Erythroblast (primary cell): ENCODE measurements around the gene RAI14.
"Not testable (repeated sequence)": the region's sequence is repeated elsewhere in the genome, so short reads cannot be mapped to it uniquely, and the experiment has no call there.

Experiments used
- DNase-seq, 2 experiments: peaks; one replicate each; lab custom pipeline; 2025; lab: John Stamatoyannopoulos, UW
- GATA1 ChIP-seq: IDR thresholded peaks from 2 replicates; pipeline ENCODE4 v1.6.1; 2011; ENCODE audit warnings: low read depth, mild to moderate bottlenecking, control low read depth, low read length, moderate library complexity
- POLR2A ChIP-seq: IDR thresholded peaks from 2 replicates; pipeline ENCODE4 v1.6.1; 2011; ENCODE audit warnings: mild to moderate bottlenecking, low read length

Gene RAI14

GRCh38 chr5:34826347-34826746, 170.2 kb downstream of the RAI14 start:
- DNase-seq: no peak
- TF ChIP-seq POLR2A: no peak

DNA sequence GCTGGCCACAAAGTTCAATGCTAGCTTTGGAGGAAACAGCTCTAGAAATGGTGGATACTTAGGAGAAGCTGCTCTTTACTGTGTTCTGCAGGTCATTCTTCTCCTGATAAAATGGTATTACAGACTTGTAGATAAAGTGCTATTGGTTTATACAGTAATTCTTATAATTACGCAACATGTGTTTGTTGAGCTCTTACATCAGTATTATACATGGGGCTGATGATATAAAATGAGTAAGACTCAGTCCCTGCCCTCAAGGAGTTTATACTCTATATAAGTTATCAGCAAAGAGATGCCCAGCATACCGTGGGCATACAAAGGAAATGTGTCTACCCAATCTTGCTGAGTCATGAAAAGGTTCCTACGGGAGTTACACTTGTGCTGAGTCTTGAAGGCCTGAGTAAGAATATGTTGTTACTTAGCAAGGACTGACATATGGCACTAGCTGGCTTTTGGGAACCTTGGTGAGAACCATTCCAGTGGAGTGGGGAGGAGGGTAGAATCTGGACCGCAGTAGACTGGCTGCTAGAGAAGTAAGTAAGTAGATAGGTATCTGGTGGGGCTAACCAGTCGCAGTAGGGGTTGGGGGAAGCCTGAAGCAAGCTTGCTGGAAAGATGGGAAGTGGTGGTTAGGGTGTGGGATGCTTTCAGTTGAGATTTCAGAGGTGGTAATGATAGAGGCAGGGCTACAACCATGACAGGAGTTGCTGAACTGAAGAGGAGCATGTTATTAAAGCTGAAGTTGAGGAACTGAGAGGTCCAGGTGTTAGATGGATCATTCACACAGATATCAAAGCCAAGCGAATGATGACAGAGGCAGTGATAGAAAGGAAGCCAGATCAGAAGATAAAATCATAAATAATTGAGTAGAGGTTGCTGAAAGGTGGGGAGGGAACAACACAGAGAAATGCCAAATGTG, 171.7 kb downstream of the RAI14 start:
- no peak for DNase-seq

DNA sequence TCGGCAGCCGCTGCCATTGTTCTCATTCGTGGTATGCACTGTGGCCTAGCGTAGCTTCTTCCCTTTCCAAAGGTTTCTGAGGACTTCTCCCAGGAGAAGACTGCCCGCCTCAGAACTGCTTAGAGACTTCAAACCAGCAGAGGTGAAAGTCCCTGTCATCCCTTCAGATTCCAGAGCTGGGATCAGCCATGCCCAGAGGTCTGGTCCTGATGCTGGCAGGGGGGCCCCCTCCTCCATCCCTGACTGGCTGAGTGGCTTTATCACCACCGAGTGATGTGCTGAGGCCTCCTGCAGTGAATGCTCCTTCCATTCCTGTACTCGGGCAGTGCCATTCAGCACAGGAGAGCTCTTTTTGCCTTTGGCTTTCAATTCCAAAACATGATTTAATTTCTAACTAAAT, 174.7 kb downstream of the RAI14 start:
- not testable (repeated sequence) for DNase-seq

More for the DNA sequence above, 171.7 kb downstream of the RAI14 start:
- no peak for TF ChIP-seq GATA1
- no peak for TF ChIP-seq POLR2A

GRCh38 chr5:34831303-34831702, 175.2 kb downstream of the RAI14 start:
- DNase-seq: no peak

DNA sequence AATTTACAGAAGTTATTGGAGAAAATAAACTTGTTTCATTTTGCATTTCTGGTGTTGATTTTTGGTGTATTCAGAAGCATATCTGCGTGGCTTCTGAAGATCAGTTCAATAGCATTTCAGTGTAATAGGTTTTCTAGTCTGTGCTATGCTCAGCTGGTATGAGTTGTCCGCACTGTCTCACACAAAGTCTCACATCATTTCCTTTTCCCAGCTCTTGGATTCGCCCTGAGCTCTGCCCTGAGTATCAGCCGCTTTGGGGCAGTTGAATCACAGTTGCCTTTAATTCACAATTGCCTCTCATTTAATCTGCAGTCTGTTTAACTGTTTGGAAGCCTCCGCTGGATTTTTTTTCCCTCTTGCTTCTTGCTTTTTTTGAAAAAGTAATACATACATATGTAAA, 176.4 kb downstream of the RAI14 start:
- no peak for DNase-seq
- no peak for TF ChIP-seq POLR2A
- no peak for TF ChIP-seq GATA1

More at GRCh38 chr5:34831303-34831702, 175.2 kb downstream of the RAI14 start:
- no peak for TF ChIP-seq POLR2A
- TF ChIP-seq GATA1: no peak

DNA sequence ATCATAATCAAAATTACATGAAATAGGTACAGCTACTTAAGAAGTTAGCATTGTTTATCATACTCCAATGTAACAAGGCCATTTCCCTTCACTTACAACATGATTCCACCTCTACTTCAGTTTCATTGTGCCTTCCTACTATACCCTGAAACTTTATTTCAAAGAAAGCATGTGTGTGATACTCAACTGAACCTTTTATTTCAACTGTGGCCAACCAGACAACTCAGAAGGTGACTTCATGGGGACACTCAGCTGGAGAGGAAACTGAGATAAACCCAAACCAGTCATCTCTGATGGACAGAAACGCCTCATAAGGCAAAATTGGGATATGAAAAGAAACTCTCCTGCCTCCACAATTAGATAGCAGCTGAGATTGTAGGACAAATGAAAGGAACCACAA, 177.0 kb downstream of the RAI14 start:
- TF ChIP-seq GATA1 (no peak), POLR2A (no peak)
- no peak for DNase-seq

GRCh38 chr5:34833976-34834793, 178.1 kb downstream of the RAI14 start:
- DNase-seq: no peak
- TF ChIP-seq GATA1: no peak
- no peak for TF ChIP-seq POLR2A

DNA sequence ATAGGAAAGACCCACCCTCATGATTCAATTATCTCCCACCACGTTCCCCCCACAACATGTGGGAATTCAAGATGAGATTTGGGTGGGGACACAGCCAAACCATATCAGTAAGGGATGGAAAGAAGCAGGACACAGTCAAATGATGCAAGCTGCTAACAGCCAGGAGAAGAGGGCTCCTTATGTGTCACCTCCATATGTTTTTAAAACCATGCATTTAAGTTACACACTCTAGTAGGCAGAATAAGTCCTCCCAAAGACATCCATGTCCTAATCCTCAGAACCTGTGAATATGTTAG, 178.6 kb downstream of the RAI14 start:
- no peak for TF ChIP-seq GATA1
- no peak for TF ChIP-seq POLR2A
- DNase-seq: no peak

- TF ChIP-seq POLR2A: no peak
- no peak for TF ChIP-seq GATA1
- no peak for DNase-seq
These were observed 179.5 kb downstream of the RAI14 start for GRCh38 chr5:34835664-34836063.

DNA sequence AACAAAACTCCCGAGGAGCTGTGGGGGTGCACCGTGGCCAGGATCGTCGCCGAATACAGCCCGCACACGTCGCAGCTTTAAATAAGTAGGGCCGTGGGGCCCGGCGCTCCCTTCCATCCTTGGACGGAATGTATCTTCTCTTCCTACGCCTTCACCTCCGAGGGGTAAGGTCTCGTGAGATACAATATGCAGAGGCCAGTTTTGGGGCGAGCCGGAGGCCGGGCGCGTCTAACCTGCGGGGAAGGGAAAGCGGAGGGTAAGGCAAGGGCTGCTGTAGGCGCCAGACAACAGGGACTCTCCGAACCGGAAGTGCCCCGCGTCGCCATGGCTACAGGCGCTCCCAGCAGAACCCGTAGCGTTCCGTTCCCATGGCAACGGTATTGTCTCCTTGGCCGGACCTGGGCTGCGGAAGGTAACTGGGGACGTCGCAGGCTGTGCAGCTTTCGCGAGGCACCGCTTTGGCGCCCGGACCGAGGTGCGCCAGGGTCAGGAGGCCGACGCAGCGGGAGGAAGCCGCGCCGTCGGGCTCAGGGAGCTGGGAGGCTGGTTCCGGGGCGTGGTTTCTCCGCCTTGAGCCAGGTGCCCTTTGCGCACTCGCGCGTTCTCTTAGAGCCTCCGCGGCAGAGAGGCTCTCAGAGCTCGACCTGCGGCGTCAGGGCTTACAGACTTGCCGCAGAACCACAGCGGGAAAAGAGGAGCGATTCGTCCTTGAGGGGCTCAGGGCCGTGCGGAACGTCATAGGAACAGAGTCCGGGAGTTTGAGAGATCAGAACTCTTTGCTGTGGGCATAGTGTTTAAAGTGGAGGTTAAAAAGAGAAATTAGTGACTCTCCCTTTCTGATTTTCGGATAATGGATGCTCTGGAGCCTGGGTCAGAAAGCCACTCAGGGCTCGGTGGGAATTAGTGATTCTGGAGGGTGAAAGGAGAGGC, 182.9 kb downstream of the RAI14 start, which contains the start of gene TTC23L:
Gene TTC23L, plus strand, starts transcription at position 380 of the 930 bp plus-strand sequence. CDS start 1,508 bp downstream, outside the sequence.
- DNase-seq: peak; percentile 85 to 87
- TF ChIP-seq POLR2A (peak; percentile 33), GATA1 (no peak)

DNA sequence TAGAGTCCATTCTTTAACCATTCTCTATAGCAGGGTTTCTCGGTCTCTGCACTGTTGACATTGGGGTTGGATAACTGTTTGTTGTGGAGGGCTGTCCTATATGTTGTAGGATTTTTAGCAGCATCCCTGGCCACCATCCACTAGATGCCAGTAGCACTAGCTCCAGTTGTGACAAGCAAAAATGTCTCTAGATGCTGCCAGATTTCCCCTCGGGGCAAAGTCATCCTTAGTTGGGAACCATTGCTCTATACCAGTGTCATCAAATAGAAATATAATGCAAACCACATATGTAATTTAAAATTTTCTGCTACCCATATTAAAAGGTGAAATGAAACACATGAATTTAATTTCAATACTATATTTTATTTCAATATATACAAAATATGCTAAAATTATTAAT, 185.7 kb downstream of the RAI14 start:
- TF ChIP-seq GATA1 (no peak), POLR2A (no peak)
- no peak for DNase-seq

- TF ChIP-seq POLR2A: no peak
- no peak for TF ChIP-seq GATA1
- DNase-seq: no peak
These were observed 186.4 kb downstream of the RAI14 start for GRCh38 chr5:34842554-34842953.

DNA sequence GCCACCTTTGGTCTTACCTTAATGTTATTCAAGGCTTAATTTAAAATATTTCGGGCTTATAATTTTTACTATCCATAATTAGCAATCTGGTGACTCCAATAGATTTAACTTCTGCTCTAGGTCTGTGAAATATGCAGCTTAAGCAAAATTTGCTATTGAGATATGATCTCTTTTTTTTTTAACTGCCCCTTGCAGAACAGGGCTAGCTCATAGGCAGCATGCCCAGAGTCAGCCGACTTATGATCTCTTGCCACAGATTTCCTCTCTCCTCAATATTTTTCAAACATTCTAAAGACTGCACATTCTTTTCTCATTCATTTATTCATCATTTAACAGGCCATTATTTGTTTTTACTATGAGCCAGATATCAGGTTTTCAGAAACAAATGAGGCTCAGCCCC, 187.4 kb downstream of the RAI14 start:
- DNase-seq: no peak
- TF ChIP-seq POLR2A: no peak
- TF ChIP-seq GATA1: no peak
